GM18951 (cell line): ENCODE data around the gene C1GALT1.
"Not testable (repeated sequence)": the region's sequence is repeated elsewhere in the genome, so short reads cannot be mapped to it uniquely, and the experiment has no call there.

ENCODE experiments used
- POLR2A ChIP-seq: IDR thresholded peaks from 4 replicates; pipeline ENCODE4 v1.6.1; 2011; ENCODE audit warnings: mild to moderate bottlenecking; ENCODE audit not compliant: insufficient read length, insufficient read depth; ENCODE audit errors: extremely low read depth
- in situ Hi-C: fragments of 300-500 bp; cut with MboI; formaldehyde crosslinking; loops from one replicate; pipeline ENCODE4 v1.12.0; 2022; ENCODE audit warnings: low sequenced_read_pairs, mixed read lengths, inconsistent platforms; ENCODE audit not compliant: unreplicated experiment

C1GALT1 gene

DNA sequence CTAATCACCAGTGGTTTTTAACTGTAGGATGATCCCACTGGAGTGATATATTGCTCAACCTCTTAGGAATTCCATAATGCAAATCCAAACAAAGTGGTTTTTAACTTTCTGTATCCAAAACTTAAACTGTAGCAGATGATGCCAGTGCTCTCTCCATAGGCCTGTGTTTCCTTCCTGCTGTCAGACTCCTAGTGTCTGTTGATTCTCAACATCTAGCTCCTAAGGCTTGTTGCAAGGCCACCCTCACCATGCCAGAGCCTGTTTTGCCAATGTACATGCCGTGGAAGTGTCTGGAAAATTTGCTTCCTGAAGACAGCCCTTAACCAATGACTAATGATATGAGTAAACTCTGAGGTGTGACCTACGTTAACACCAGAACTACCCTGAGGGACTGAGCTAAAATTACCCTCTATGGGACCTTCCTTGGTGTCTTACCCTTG lies 39.3 kb downstream of the C1GALT1 start:
- in situ Hi-C loops, result no loop called here
- TF ChIP-seq POLR2A, result no peak

DNA sequence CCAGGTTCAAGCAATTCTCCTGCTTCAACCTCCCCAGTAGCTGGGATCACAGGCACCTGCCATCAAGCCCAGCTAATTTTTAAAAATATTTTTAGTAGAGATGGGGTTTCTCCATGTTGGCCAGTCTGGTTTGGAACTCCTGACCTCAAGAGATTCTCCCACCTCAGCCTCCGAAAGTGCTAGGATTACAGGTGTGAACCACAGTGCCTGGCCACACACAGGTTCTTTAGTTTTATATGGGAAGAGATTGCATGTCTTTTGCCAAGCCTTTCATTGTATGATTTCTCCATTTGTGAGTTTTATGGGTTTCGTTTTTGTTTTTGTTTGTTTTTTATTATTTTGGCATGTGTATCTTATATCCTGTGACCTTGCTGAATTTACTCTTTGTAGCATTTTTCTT lies 40.9 kb downstream of the C1GALT1 start:
- in situ Hi-C loops, result no loop called here

DNA sequence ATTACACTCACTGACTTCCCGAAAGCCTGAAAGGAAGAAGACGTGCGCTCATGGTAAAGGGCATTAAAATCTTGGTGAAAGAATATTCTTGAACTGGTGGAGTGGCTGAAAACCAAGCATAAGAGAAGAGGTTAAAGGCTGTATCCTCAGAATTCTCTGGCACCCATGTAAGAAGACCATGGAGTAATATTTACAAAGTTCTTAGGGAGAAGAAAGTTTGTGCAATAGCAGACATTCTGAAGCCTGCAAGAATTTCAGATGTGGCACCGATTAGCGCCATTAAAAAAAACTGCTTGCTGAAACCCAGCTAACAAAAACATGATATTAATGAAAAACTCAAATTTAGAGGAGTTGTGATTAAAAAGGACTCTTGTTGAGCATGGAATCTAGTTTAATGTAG lies 44.1 kb downstream of the C1GALT1 start:
- in situ Hi-C loops, result no loop called here
- TF ChIP-seq POLR2A, result no peak

More for the DNA sequence above, 40.9 kb downstream of the C1GALT1 start:
- TF ChIP-seq POLR2A, result no peak

DNA sequence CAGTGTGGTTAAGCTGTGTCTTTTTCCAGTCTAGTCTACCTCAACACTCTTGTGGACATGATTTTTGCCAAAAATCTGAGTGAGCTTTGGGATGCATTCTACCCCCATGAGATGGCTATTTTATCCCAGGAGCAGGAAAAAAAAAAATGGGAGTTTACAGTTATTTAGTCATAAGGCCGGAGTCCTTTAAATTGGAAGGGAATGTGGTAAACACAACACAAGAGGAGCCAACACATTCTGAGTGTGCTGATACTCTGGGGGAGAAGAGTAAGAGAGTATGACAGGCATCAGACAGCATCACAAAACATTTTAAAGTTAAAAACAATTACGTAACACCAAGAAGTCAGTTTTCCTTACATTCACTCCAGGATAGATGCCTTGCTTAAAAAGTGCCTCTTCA lies 46.1 kb downstream of the C1GALT1 start:
- in situ Hi-C loops, result no loop called here
- no peak for TF ChIP-seq POLR2A

DNA sequence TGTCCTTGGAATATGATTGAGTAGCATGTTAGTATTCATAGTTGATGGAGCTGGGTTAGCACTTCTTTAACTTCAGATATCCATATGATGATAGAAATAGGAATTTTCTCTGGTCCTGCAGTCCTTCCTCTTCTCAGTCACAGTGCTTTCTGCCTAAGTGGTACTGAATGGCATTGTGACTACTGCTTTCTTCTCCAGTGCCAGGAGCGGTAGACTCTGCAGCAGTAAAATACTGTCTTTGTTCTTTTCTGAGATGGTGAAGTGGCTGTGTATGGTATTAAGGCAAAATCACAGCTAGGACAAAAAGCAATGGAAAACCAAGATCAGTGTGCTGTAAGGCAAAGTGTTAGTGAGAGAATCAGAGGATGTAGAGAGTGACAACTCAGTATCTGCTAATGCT lies 46.6 kb downstream of the C1GALT1 start:
- in situ Hi-C loops, result no loop called here
- no peak for TF ChIP-seq POLR2A

DNA sequence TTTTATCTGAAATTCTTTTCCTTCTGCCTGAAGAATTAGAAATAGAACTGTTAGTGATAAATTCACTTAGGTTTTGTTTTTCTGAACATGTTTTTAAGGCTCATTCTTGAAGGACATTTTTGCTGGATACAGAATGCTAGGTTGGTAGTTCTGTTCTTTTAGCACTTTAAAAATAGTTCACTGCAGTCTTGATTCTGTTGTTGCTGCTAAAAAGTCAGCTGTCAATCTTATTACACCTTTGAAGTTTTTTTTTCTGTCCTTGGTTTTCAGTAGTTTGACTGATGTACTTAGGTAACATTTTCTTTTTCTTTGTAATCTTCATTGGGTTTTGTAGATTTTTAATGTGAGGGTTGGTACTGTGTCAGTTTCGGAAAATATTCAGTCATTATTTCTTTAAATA lies 48.7 kb downstream of the C1GALT1 start:
- in situ Hi-C loops, result no loop called here

DNA sequence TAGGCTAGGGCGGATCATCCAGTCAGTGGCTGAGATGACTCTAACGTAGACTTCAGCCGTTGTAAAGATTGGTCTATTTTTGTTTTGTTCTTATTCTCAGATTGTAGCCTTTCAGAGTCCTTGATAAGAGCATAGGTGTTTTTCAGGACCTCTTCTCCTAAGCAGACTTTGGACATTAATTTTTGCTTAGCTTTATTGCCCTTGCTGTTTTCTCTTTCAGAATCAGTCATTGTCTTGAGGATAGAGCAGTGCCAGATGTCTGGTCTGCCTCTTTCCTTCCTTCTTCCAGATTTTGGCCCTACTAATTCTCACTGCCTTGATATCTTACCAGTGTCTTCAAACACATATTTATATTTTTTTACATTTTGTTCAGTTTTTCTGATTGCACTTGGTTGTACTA lies 49.5 kb downstream of the C1GALT1 start:
- no peak for TF ChIP-seq POLR2A
- in situ Hi-C loops, result no loop called here

More for the DNA sequence above, 48.7 kb downstream of the C1GALT1 start:
- no peak for TF ChIP-seq POLR2A

DNA sequence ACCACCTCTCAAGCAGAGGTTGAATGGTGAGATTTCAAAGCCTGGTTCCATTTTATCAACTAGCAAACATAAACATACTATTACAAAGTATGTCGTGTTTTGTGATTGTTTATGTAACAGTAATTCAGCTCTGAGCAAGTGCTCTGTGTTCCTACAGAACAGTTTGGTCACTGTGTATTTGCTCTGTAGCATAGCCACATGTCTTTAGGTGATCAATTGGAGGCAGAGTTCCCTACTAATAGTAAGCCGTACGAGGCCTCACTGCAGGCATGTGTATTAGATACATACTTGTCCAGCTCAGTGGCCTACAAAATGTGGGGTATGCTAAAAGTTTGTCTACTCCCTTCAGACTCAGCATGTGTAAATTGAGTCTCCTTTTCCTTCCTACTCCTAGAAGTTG lies 53.0 kb downstream of the C1GALT1 start:
- TF ChIP-seq POLR2A, result no peak
- in situ Hi-C loops, result no loop called here

DNA sequence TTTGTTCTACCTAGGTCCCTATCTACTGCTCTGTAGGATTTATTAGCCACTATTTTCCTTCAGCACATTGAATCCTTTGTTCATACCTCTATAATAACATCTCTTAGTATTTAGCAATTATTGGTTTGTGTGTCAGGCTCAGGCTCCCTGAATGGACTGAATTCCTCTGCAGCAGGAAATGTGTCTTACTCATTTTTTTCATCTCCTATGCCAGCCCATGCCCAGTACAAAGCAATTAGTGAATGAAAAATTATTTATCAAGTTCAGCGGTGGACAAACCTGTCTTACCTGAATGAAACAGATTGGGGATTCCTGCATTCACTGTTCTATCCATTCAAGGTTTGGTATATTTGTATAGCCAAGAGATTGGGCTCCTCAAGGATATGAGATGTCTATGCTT lies 53.7 kb downstream of the C1GALT1 start:
- in situ Hi-C loops, result no loop called here
- no peak for TF ChIP-seq POLR2A

DNA sequence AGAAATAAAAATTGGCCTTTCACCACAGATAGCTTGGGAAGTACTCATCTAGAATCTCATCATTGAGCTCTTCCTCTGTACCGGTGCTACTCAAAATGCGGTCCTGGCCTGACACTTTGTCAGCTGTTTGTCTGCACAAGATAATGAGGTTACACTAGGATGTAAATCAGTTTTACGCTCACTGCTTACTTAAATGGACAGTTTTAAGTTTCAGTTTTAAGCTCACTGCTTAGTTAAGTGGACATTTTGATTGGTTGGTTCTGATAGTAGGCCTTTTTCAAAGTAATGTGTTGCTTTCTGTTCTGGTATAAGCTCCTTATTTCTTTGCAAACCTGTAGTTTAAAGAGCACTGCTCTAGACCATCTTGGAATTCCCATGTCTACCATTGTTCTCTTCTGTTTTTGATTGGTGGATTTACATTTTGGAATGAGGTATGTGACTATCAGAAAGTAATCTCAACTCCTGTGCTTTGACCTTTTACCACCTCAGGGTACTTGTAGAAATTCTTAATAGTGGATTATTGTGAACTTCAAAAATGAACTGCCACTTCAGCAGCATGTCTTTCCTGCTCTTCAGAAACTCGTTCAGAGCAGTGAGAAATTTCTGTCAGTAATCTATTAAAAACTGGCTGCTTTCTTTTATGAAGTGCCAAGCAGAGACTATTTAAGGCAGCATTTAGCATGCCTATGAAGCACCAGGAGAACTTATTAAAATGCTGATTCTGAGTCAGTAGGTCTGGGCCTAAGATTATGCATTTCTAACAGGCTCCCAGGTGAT lies 55.0 kb downstream of the C1GALT1 start:
- TF ChIP-seq POLR2A, result no peak

DNA sequence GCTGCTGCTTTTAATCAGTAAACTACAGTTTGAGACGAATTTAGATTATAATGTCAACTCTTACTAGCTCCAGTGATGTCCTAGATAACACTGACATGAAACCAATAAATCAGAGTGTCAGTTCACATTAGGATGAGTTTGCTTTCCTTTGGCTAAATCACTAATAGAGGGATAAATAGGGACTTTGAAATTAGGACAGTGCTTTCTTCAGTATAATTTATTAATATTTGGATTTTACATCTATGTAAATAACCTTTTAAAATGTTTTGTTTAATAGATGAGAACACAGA lies 55.6 kb downstream of the C1GALT1 start:
- in situ Hi-C loops, result no loop called here
- no peak for TF ChIP-seq POLR2A

More for the DNA sequence above, 55.0 kb downstream of the C1GALT1 start:
- in situ Hi-C loops, result no loop called here

DNA sequence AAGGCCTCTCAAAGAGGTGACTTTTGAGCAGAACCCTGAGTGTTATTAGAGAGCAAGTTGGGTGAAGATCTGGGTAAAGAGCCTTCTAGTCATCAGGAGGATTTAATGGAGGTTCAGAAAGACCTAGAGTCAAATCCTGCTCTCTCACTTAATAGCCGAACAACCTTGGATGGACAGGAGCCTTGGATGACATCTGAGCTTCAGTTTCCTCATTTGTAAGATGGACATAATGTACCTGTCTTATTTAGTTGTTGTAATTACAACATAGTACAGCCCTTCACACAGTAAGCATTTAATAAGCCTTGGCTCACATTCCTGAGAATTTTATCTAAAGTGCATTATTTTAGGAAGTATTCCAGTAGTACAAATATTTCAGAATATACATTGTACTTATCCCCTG lies 57.0 kb downstream of the C1GALT1 start:
- no peak for TF ChIP-seq POLR2A
- in situ Hi-C loops, result no loop called here

DNA sequence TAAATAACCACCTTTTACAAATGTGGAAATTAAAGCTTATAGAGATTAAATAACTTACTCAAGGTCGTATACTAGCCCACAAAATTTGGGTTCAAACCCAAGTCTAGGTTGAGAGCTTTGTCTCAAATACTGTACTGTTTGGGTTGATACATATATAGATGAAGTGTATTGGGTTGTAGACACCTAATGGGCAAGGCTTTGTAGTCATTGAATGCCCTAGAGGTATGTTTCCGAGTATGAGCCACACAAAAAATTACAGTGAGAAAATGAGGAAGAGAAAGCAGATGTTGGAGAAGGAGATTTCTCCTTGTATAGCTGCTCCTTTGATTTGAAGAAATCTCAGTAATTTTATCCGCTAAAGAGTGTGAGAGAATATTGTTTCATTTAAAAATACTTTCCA lies 60.6 kb downstream of the C1GALT1 start:
- no peak for TF ChIP-seq POLR2A
- in situ Hi-C loops, result no loop called here

DNA sequence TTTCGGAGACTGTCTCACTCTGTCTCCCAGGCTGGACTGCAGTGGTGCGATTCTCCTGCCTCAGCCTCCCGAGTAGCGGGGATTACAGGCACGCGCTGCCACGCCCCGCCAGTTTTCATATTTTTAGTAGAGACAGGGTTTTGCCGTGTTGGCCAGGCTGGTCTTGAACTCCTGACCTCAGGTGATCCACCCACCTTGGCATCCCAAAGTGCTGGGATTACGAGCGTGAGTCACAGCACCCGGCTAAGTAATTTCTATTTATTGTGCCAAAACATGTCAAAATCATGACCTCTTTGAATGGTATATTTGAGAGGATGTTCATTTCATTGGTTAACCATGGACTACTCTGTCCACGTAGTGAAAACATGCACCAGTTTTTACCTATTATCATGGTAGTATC lies 62.9 kb downstream of the C1GALT1 start:
- in situ Hi-C loops, result not testable (repeated sequence)

DNA sequence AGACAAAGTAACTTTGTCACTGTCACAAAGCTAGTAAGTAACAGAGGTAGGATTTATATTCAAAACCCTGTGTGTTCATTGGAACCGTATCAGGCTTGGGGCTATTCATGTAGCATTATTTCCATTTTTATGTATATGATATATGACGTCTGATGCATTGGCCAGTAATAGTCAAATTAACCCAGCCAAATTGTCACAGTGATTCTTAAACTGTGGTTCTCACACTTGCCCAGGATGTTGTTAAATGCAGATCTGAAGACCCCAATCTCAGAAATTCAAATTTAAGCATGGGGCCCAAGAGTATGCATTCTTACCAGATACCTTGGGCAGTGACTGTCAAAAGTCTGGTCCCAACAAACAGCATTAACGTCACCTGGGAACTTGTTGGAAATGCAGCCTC lies 63.9 kb downstream of the C1GALT1 start:
- in situ Hi-C loops, result no loop called here
- no peak for TF ChIP-seq POLR2A
